SU-DHL-6 (cell line): ENCODE data around the gene C6orf163.

Experiments used
- H2AFZ ChIP-seq: fragments of 200-600 bp; sonication (generic); 2 replicates; pipeline ENCODE4 v1.6.1; 2014; ENCODE audit warnings: low read depth, mild to moderate bottlenecking, moderate library complexity, mixed read lengths, antibody characterized with exemption, low read length; ENCODE audit not compliant: severe bottlenecking
- H3F3A ChIP-seq: fragments of 200-600 bp; shearing (Covaris generic); 2 replicates; pipeline ENCODE4 v1.6.0; 2016; ENCODE audit warnings: antibody characterized with exemption, mild to moderate bottlenecking; ENCODE audit not compliant: insufficient read depth
- H3K27ac ChIP-seq: fragments of 200-600 bp; sonication (generic); 2 replicates; pipeline ENCODE4 v1.5.1; 2016; ENCODE audit warnings: low read depth, mild to moderate bottlenecking, low read length, moderate library complexity, mixed read lengths
- H3K27me3 ChIP-seq: fragments of 200-600 bp; sonication (generic), shearing (Covaris generic); 2 replicates; pipeline ENCODE4 v1.6.0; 2014; ENCODE audit warnings: mild to moderate bottlenecking, low read length
- H3K36me3 ChIP-seq: fragments of 200-600 bp; sonication (generic); 2 replicates; pipeline ENCODE4 v1.6.1; 2014; ENCODE audit warnings: mild to moderate bottlenecking, low read length, mixed read lengths
- H3K4me2 ChIP-seq: fragments of 300-600, 200-600 bp; shearing (Covaris generic), sonication (generic); 2 replicates; pipeline ENCODE4 v1.6.0; 2014; ENCODE audit warnings: low read length, low read depth, mild to moderate bottlenecking; ENCODE audit not compliant: poor library complexity, severe bottlenecking
- H3K4me3 ChIP-seq: fragments of 200-600 bp; sonication (generic); 2 replicates; pipeline ENCODE4 v1.5.1; 2014; ENCODE audit warnings: antibody characterized with exemption, low read length, mild to moderate bottlenecking, mixed read lengths; ENCODE audit not compliant: insufficient read depth, poor library complexity, severe bottlenecking
- H3K79me2 ChIP-seq: fragments of 200-600 bp; sonication (generic); 2 replicates; pipeline ENCODE4 v1.6.1; 2014; ENCODE audit warnings: mild to moderate bottlenecking, low read length, moderate library complexity; ENCODE audit not compliant: insufficient read depth
- H3K9ac ChIP-seq: fragments of 200-600 bp; sonication (generic); 2 replicates; pipeline ENCODE4 v1.7.0; 2014; ENCODE audit warnings: mild to moderate bottlenecking, low read length
- H3K9me2 ChIP-seq: fragments of 200-600 bp; sonication (generic); replicated peaks from 2 replicates; pipeline ENCODE4 v1.6.1; 2014; ENCODE audit warnings: low read length; ENCODE audit not compliant: insufficient read depth
- H3K9me3 ChIP-seq: fragments of 200-600 bp; sonication (generic); 2 replicates; pipeline ENCODE4 v1.6.1; 2014; ENCODE audit warnings: low read length, mixed read lengths; ENCODE audit not compliant: insufficient read depth
- H4K20me1 ChIP-seq: fragments of 200-600 bp; sonication (generic); 2 replicates; pipeline ENCODE4 v1.6.1; 2014; ENCODE audit warnings: low read depth, mild to moderate bottlenecking, antibody characterized with exemption, low read length, moderate library complexity, mixed read lengths
- EZH2phosphoT487 ChIP-seq: fragments of 200-600 bp; sonication (generic), shearing (Covaris generic); conservative IDR thresholded peaks from 2 replicates; pipeline ENCODE4 v1.6.1; 2018; ENCODE audit warnings: mild to moderate bottlenecking, antibody characterized with exemption, low read length, moderate library complexity, mixed read lengths
- TF ChIP-seq, protein P1 (sequence below): fragments of 200-600 bp; sonication (generic); IDR thresholded peaks from one replicate; pipeline ENCODE4 v1.5.1; 2017; ENCODE audit warnings: antibody characterized with exemption, mild to moderate bottlenecking, low read length, moderate library complexity; ENCODE audit not compliant: insufficient read depth, poor library complexity, severe bottlenecking

The C6orf163 gene

DNA sequence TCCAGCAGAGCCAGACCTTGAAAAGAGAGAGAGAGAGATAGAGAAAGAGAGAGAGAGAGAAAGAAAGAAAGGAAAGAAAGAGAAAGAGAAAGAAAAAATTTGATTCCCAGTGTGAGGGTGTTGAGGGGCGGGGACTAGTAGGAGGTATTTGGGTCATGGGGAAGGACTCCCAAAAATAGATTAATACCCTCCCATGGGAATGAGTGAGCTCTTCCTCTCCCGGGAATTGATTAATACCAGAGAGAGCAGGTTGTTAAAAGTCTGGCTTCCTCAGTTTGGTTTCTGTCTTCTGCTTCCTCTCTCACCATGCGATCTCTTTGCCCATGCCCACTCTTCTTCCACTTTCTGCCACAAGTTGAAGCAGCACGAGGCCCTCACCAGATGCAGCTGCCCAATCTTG is 34.3 kb downstream of the C6orf163 start:
- TF ChIP-seq, protein P1, sequence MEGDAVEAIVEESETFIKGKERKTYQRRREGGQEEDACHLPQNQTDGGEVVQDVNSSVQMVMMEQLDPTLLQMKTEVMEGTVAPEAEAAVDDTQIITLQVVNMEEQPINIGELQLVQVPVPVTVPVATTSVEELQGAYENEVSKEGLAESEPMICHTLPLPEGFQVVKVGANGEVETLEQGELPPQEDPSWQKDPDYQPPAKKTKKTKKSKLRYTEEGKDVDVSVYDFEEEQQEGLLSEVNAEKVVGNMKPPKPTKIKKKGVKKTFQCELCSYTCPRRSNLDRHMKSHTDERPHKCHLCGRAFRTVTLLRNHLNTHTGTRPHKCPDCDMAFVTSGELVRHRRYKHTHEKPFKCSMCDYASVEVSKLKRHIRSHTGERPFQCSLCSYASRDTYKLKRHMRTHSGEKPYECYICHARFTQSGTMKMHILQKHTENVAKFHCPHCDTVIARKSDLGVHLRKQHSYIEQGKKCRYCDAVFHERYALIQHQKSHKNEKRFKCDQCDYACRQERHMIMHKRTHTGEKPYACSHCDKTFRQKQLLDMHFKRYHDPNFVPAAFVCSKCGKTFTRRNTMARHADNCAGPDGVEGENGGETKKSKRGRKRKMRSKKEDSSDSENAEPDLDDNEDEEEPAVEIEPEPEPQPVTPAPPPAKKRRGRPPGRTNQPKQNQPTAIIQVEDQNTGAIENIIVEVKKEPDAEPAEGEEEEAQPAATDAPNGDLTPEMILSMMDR, result no peak
- TF ChIP-seq EZH2phosphoT487, result no peak
- no peaks in the 10 kb centered on the region for H3K79me2 ChIP-seq
- H3K9me2 ChIP-seq, result no peaks in the 10 kb centered on the region
- H3K27me3 ChIP-seq, result no peaks in the 10 kb centered on the region
- no peak overlapping the region for H3K27ac ChIP-seq
- H2AFZ ChIP-seq, result no peak overlapping the region
- no peak overlapping the region for H3K4me2 ChIP-seq
- no peaks in the 10 kb centered on the region for H3K36me3 ChIP-seq
- H3K4me3 ChIP-seq, result no peak overlapping the region
- no peaks in the 10 kb centered on the region for H4K20me1 ChIP-seq
- H3F3A ChIP-seq, result no peaks in the 10 kb centered on the region
- no peak overlapping the region for H3K9ac ChIP-seq
- no peaks in the 10 kb centered on the region for H3K9me3 ChIP-seq

DNA sequence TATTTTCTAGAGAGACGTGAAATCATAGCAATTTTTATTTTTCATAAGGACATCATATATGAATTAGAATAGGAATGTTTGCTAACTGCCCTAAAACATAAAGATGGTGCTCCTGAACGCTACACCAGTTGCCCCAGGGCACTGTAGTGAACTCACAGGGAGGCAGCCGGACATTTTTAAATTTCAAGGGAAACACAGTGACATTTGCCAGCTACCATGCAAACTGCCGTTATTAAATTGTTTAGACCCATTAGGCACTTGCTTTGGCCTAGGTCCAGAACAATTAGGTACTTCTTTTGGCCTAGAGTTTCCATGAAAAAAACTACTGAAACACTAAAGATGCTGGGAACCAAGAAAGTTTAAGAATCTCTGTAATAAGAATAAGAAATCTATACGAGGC is 38.2 kb downstream of the C6orf163 start:
- no peak overlapping the region for H3K4me2 ChIP-seq
- no peaks in the 10 kb centered on the region for H3K79me2 ChIP-seq
- no peak overlapping the region for H3K9ac ChIP-seq
- no peak overlapping the region for H2AFZ ChIP-seq
- H3K27me3 ChIP-seq, result no peaks in the 10 kb centered on the region
- no peaks in the 10 kb centered on the region for H4K20me1 ChIP-seq
- H3F3A ChIP-seq, result no peaks in the 10 kb centered on the region
- H3K27ac ChIP-seq, result no peak overlapping the region
- no peaks in the 10 kb centered on the region for H3K36me3 ChIP-seq
- no peak overlapping the region for H3K4me3 ChIP-seq
- H3K9me3 ChIP-seq, result no peaks in the 10 kb centered on the region
- no peaks in the 10 kb centered on the region for H3K9me2 ChIP-seq
- TF ChIP-seq EZH2phosphoT487, result no peak

DNA sequence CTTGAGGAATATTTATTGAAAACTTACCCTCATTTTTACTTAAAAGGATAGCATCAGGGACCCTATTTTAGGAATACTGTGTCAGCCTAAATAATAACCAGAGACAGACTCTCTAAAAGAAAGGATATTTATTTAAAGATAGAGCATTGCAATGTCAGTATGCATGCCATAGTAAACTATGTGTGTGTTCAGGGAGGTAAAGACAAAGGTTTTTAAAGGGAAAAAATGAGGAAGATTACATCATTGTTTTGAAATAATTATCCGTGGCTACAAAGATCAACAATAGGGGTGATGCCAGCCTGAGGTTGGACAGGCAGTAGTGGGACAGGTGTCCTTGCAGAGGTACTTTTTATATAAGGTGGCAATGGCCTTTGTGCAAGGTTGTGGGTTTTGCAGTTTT is 39.4 kb downstream of the C6orf163 start:
- H2AFZ ChIP-seq, result no peak overlapping the region
- no peak overlapping the region for H3K4me3 ChIP-seq
- H3K4me2 ChIP-seq, result no peak overlapping the region
- H3K36me3 ChIP-seq, result no peaks in the 10 kb centered on the region
- H3K27ac ChIP-seq, result no peak overlapping the region
- H3K9me3 ChIP-seq, result no peaks in the 10 kb centered on the region
- no peaks in the 10 kb centered on the region for H3F3A ChIP-seq
- H4K20me1 ChIP-seq, result no peaks in the 10 kb centered on the region
- H3K79me2 ChIP-seq, result no peaks in the 10 kb centered on the region
- H3K9ac ChIP-seq, result no peak overlapping the region
- H3K27me3 ChIP-seq, result no peaks in the 10 kb centered on the region
- no peaks in the 10 kb centered on the region for H3K9me2 ChIP-seq
- no peak for TF ChIP-seq EZH2phosphoT487
- TF ChIP-seq, protein P1, result no peak

DNA sequence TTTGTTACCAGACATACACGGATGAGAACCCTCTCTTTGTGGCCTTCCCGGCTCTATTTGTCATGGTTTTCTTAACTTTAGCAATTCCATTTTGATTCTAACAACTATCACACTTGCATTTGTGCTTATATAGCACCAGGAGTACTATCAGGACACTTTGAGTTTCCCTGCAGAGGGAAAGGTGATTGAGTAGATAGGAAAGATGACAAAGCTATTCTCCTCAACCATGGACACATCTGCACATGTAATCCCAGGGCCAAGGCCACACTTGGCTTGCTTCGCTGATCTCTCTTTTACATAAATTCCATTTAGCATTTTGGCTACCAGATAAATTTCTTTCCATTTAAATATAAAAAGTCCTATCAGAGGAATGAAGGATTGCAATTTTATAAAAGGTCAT is 39.8 kb downstream of the C6orf163 start:
- no peaks in the 10 kb centered on the region for H3K9me3 ChIP-seq
- no peaks in the 10 kb centered on the region for H3K9me2 ChIP-seq
- no peaks in the 10 kb centered on the region for H4K20me1 ChIP-seq
- TF ChIP-seq, protein P1, result no peak
- no peak for TF ChIP-seq EZH2phosphoT487
- no peaks in the 10 kb centered on the region for H3K36me3 ChIP-seq
- no peak overlapping the region for H2AFZ ChIP-seq
- no peaks in the 10 kb centered on the region for H3K79me2 ChIP-seq
- no peak overlapping the region for H3K9ac ChIP-seq
- no peak overlapping the region for H3K27ac ChIP-seq
- H3K4me3 ChIP-seq, result no peak overlapping the region
- no peaks in the 10 kb centered on the region for H3F3A ChIP-seq
- H3K27me3 ChIP-seq, result no peaks in the 10 kb centered on the region
- H3K4me2 ChIP-seq, result no peak overlapping the region
